NCI-H2171 (cell line): ENCODE results near the gene PSKH1.

Experiments used
- DNase-seq: peaks from one replicate; lab custom pipeline; 2025; lab: John Stamatoyannopoulos, UW

The PSKH1 gene

GRCh38 chr16:67868290-67868689 is 24.8 kb upstream of the PSKH1 start:
- no peak for DNase-seq

GRCh38 chr16:67869653-67870052 is 23.4 kb upstream of the PSKH1 start:
- DNase-seq = no peak

- no peak for DNase-seq
Observed at GRCh38 chr16:67871256-67871655, 21.8 kb upstream of the PSKH1 start.

GRCh38 chr16:67872131-67872630 is 20.9 kb upstream of the PSKH1 start:
- no peak for DNase-seq

GRCh38 chr16:67872631-67873434 is 20.2 kb upstream of the PSKH1 start, which contains the start of gene EDC4:
EDC4 (plus strand) TSS chr16:67873052; CDS start chr16:67873262, 210 bp downstream.
- peak; percentile 68 for DNase-seq

GRCh38 chr16:67873435-67874370 is 19.4 kb upstream of the PSKH1 start:
- DNase-seq = no peak

- no peak for DNase-seq
Observed at GRCh38 chr16:67874372-67874771, 18.7 kb upstream of the PSKH1 start.

GRCh38 chr16:67877064-67877463 is 16.0 kb upstream of the PSKH1 start:
- DNase-seq = no peak

- no peak for DNase-seq
Observed at GRCh38 chr16:67878232-67878631, 14.8 kb upstream of the PSKH1 start.

- DNase-seq = no peak
Observed at GRCh38 chr16:67878846-67879245, 14.2 kb upstream of the PSKH1 start.

- DNase-seq = no peak
Observed at GRCh38 chr16:67879462-67879861, 13.6 kb upstream of the PSKH1 start.

GRCh38 chr16:67879936-67880335 is 13.1 kb upstream of the PSKH1 start:
- DNase-seq = no peak

- DNase-seq = no peak
Observed at GRCh38 chr16:67880584-67880983, 12.5 kb upstream of the PSKH1 start.

GRCh38 chr16:67881621-67882161 is 11.4 kb upstream of the PSKH1 start:
- DNase-seq = no peak

GRCh38 chr16:67882374-67883145 is 10.5 kb upstream of the PSKH1 start:
- DNase-seq = no peak

GRCh38 chr16:67883146-67883871 is 9.7 kb upstream of the PSKH1 start:
- DNase-seq = no peak

- DNase-seq = peak; percentile 21
Observed at GRCh38 chr16:67883872-67884261, 9.2 kb upstream of the PSKH1 start.

GRCh38 chr16:67884684-67885083 is 8.4 kb upstream of the PSKH1 start, which contains the start of gene NRN1L:
NRN1L (plus strand) TSS chr16:67884885; CDS start chr16:67884904, 19 bp downstream.
- peak; percentile 91 for DNase-seq

GRCh38 chr16:67885545-67885944 is 7.5 kb upstream of the PSKH1 start:
- no peak for DNase-seq

- no peak for DNase-seq
Observed at GRCh38 chr16:67885976-67886375, 7.1 kb upstream of the PSKH1 start.

GRCh38 chr16:67886387-67886786 is 6.7 kb upstream of the PSKH1 start:
- no peak for DNase-seq
